Femur (tissue), 1 donor: Measurements from ENCODE around the gene TMEFF2.

Source experiments
- DNase-seq: peaks from one replicate; pipeline ENCODE4 v3.0.0-alpha.2; 2017

Gene TMEFF2

GRCh38 chr2:192005211-192005610 lies 189.5 kb downstream of the TMEFF2 start:
- no peak for DNase-seq

- no peak for DNase-seq
Measured at GRCh38 chr2:192004188-192004963, 190.4 kb downstream of the TMEFF2 start.

GRCh38 chr2:192002418-192002817 lies 192.3 kb downstream of the TMEFF2 start:
- DNase-seq, result no peak

- DNase-seq, result no peak
Measured at GRCh38 chr2:192000196-192000980, 194.3 kb downstream of the TMEFF2 start.

GRCh38 chr2:191999101-191999841 lies 195.5 kb downstream of the TMEFF2 start:
- DNase-seq, result no peak

GRCh38 chr2:191995285-191995684 lies 199.4 kb downstream of the TMEFF2 start:
- no peak for DNase-seq

- no peak for DNase-seq
Measured at GRCh38 chr2:191994749-191995148, 200.0 kb downstream of the TMEFF2 start.

GRCh38 chr2:191991442-191991841 lies 203.3 kb downstream of the TMEFF2 start:
- DNase-seq, result no peak

- no peak for DNase-seq
Measured at GRCh38 chr2:191985740-191986139, 209.0 kb downstream of the TMEFF2 start.

GRCh38 chr2:191983591-191983990 lies 211.1 kb downstream of the TMEFF2 start:
- no peak for DNase-seq

GRCh38 chr2:191983186-191983585 lies 211.5 kb downstream of the TMEFF2 start:
- DNase-seq, result no peak

- no peak for DNase-seq
Measured at GRCh38 chr2:191981706-191982105, 213.0 kb downstream of the TMEFF2 start.

- no peak for DNase-seq
Measured at GRCh38 chr2:191980483-191980882, 214.2 kb downstream of the TMEFF2 start.

- DNase-seq, result no peak
Measured at GRCh38 chr2:191979221-191979730, 215.5 kb downstream of the TMEFF2 start.

- DNase-seq, result no peak
Measured at GRCh38 chr2:191977754-191978153, 217.0 kb downstream of the TMEFF2 start.

GRCh38 chr2:191976436-191976835 lies 218.3 kb downstream of the TMEFF2 start:
- DNase-seq, result no peak

- DNase-seq, result no peak
Measured at GRCh38 chr2:191974676-191975075, 220.1 kb downstream of the TMEFF2 start.

GRCh38 chr2:191970867-191971266 lies 223.9 kb downstream of the TMEFF2 start:
- no peak for DNase-seq

GRCh38 chr2:191968120-191968519 lies 226.6 kb downstream of the TMEFF2 start:
- no peak for DNase-seq

GRCh38 chr2:191965733-191966132 lies 229.0 kb downstream of the TMEFF2 start:
- no peak for DNase-seq

- no peak for DNase-seq
Measured at GRCh38 chr2:191961556-191961955, 233.2 kb downstream of the TMEFF2 start.

- DNase-seq, result no peak
Measured at GRCh38 chr2:191959209-191959608, 235.5 kb downstream of the TMEFF2 start.
